ENCODE data around the gene PIGL. TPM values are rescaled to one million over a fixed set of nuclear protein-coding genes. Genes with fewer than 3 reads are reported as not detected.
A peak's percentile ranks its signal among the peaks of the same experiment; 100 is the strongest.

PIGL gene
- total RNA-seq, 4 donors from 2014 or later = 42.4 to 87.6 (median 66.1) TPM

DNA sequence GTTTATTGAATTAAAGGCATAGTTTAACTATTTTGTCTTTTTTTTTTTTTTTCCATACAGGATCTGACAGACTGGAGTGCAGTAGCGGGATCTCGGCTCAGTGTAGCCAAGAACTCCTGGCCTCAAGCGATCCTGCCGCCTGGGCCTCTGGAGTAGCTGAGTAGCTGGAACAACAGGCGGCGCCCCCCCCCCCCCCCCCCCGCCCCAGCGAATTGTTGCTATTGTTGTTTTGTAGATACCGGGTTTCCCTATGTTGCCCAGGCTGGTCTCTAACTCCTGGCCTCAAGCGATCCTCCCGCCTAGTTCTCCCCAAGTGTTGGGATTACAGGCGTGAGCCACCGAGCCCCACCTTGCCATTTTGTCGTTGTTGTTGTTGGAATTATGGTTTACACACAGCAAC, 137.6 kb downstream of the PIGL start:
- no peak overlapping the region for H3K4me3 ChIP-seq
- H3K4me1 ChIP-seq = peaks cover 0 to 14% (median 0%) of the 10 kb centered on the region in 4 donors
- 88 to 93% methylated on average over 13 to 14 of the region's 14 CpGs for WGBS, 2 donors
- H3K9me3 ChIP-seq = no peaks in the 10 kb centered on the region
- peaks cover 0 to 33% of the 10 kb centered on the region in 2 donors for H3K27me3 ChIP-seq
- no peak for DNase-seq (ENCODE audit: low spot score in 2 of 2)
- no peak overlapping the region for H3K27ac ChIP-seq
- H3K36me3 ChIP-seq = peaks cover 0 to 3% (median 0%) of the 10 kb centered on the region in 3 donors
- TF ChIP-seq EP300 (IDR thresholded peaks at IDR 0.05) (no peak), POLR2A (IDR thresholded peaks at IDR 0.05) (no peak)
- TF ChIP-seq, protein P1, sequence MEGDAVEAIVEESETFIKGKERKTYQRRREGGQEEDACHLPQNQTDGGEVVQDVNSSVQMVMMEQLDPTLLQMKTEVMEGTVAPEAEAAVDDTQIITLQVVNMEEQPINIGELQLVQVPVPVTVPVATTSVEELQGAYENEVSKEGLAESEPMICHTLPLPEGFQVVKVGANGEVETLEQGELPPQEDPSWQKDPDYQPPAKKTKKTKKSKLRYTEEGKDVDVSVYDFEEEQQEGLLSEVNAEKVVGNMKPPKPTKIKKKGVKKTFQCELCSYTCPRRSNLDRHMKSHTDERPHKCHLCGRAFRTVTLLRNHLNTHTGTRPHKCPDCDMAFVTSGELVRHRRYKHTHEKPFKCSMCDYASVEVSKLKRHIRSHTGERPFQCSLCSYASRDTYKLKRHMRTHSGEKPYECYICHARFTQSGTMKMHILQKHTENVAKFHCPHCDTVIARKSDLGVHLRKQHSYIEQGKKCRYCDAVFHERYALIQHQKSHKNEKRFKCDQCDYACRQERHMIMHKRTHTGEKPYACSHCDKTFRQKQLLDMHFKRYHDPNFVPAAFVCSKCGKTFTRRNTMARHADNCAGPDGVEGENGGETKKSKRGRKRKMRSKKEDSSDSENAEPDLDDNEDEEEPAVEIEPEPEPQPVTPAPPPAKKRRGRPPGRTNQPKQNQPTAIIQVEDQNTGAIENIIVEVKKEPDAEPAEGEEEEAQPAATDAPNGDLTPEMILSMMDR (IDR thresholded peaks at IDR 0.05) = no peak

DNA sequence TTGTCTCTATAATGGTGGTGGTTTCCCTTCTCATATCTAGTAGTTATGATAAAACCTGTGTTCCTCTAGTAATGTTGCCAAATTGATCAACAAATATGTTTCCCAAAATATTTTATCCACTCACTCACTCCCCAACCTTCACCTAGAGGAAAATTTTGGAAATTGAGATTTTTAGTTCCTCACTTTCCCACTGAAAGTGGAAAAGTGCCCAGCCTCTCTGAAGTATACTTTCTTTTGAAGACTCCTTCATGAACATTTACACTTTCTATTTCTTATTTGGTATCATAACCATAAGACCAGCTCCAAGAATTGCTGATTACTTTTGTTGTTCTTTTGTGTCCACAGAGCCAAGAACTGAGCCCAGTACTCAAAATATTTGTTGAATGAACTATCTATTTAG, 141.4 kb downstream of the PIGL start:
- Histone ChIP-seq H3K27me3 (peaks cover 0 to 18% of the 10 kb centered on the region in 2 donors), H3K9me3 (no peaks in the 10 kb centered on the region), H3K36me3 (no peaks in the 10 kb centered on the region), H3K27ac (no peak overlapping the region), H3K4me3 (no peak overlapping the region), H3K4me1 (no peaks in the 10 kb centered on the region)
- DNase-seq (ENCODE audit: low spot score in 2 of 2) = no peak
- TF ChIP-seq, protein P1 (IDR thresholded peaks at IDR 0.05) = no peak
- TF ChIP-seq EP300 (IDR thresholded peaks at IDR 0.05) = no peak
- TF ChIP-seq POLR2A (IDR thresholded peaks at IDR 0.05) = no peak

DNA sequence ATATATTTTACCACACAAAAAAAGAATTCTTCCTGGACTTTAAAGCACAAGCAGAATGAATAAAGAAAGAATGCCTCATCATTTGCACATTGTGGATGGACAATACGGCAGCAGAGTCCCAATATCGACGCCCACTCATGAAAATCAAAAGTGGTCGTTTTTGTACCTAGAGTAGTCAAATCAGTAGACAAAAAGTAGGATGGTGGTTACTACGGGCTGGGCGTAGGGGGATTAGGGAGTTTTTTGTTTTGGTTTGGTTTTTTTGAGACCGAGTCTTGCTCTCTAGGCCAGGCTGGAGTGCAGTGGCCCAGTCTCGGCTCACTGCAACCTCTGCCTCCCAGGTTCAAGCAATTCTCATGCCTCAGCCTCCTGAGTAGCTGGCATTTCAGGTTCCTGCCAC, 144.9 kb downstream of the PIGL start:
- no peaks in the 10 kb centered on the region for H3K27me3 ChIP-seq
- no peaks in the 10 kb centered on the region for H3K9me3 ChIP-seq
- no peak overlapping the region for H3K27ac ChIP-seq
- TF ChIP-seq, protein P1 (IDR thresholded peaks at IDR 0.05) = no peak
- 63 to 66% methylated on average over 8 of the region's 8 CpGs for WGBS, 2 donors
- H3K4me1 ChIP-seq = peaks cover 0 to 7% (median 0%) of the 10 kb centered on the region in 4 donors
- no peaks in the 10 kb centered on the region for H3K36me3 ChIP-seq
- no peak overlapping the region for H3K4me3 ChIP-seq
- DNase-seq (ENCODE audit: low spot score in 2 of 2) = no peak

DNA sequence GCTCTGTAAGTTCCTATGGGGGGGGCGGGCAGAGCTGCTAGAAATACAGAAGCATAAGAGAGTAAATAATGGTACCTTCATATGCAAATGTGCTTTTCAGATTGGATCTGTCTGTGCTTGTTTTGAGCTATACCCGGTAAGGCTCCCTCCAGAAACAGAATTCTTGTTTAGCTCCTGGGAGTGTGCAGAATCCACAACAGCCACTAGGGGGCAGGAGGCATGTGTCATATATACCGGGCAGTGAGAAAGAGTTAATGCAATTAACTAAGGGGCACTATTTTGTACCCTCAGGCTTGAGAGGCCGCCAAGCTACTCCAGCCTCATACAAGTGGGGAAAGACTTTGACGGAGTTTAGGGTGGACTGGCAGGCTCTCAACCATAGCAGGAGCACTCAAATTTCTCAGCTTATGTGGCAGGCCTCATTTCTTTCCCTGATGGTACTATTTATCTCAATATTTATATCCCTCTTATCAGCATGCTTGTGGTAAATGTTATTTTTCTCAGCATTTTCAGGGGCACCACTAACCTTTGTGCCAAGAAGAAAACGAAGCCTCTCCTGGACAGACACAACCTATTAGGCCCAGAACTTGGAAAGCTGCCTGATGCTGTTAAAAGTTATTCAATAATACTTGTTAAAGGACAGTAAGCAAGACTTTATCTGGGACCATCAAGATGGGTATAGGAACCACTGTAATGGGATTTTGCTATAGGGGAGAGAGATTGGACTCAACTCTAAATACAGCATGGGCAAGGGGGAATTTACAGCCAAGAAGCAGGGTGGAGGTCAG, 146.9 kb downstream of the PIGL start:
- no peak for TF ChIP-seq POLR2A (IDR thresholded peaks at IDR 0.05)
- TF ChIP-seq EP300 (IDR thresholded peaks at IDR 0.05) = peak in 1 of 2 donors; percentile 20
- TF ChIP-seq, protein P1 (IDR thresholded peaks at IDR 0.05) = peak; percentile 78 to 97 (median 83)
- peaks cover 0 to 7% (median 0%) of the 10 kb centered on the region in 4 donors for H3K4me1 ChIP-seq
- H3K9me3 ChIP-seq = no peaks in the 10 kb centered on the region
- no peak overlapping the region for H3K4me3 ChIP-seq
- WGBS, 2 donors = 8 to 10% methylated on average over 6 of the region's 6 CpGs
- peak; percentile 61 to 89 for DNase-seq (ENCODE audit: low spot score in 2 of 2)
- peak overlapping the region in 1 of 4 donors; percentile 17 for H3K27ac ChIP-seq
- H3K36me3 ChIP-seq = no peaks in the 10 kb centered on the region
- H3K27me3 ChIP-seq = no peaks in the 10 kb centered on the region

DNA sequence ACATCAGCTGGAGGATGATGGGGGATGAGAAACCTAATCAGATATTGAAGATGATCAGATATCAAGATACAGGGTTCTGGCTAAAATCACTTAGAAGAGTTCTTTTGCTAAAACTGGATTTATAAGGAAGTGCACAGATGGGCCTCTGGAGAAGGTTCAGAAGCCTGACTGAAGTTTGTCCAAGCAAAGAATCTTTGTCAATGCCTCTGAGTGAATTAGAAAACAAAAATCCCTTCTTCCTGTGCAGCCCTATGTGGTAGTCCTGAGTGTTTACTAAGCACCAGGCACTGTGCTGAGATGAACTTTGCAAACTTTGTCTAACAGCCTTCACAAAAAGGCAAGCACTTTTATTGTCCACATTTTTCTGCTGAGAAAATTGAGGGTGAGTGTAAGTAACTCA, 147.6 kb downstream of the PIGL start:
- Histone ChIP-seq H3K27me3 (no peaks in the 10 kb centered on the region), H3K4me3 (no peak overlapping the region), H3K4me1 (peaks cover 0 to 7% (median 0%) of the 10 kb centered on the region in 4 donors), H3K36me3 (no peaks in the 10 kb centered on the region), H3K9me3 (no peaks in the 10 kb centered on the region), H3K27ac (peak overlapping the region in 1 of 4 donors; percentile 17)
- no peak for DNase-seq (ENCODE audit: low spot score in 2 of 2)
- TF ChIP-seq EP300 (IDR thresholded peaks at IDR 0.05) (no peak), POLR2A (IDR thresholded peaks at IDR 0.05) (no peak)
- TF ChIP-seq, protein P1 (IDR thresholded peaks at IDR 0.05) = no peak

Data from tibial nerve (tissue), 4 donors.